ENCODE data around the gene PIK3C3. TPM values are rescaled to one million over a fixed set of nuclear protein-coding genes. Genes with fewer than 3 reads are reported as not detected.

Gene PIK3C3
- total and polyA plus RNA-seq, 12 donors, result 24.4 to 87.6 (median 64.3) TPM

DNA sequence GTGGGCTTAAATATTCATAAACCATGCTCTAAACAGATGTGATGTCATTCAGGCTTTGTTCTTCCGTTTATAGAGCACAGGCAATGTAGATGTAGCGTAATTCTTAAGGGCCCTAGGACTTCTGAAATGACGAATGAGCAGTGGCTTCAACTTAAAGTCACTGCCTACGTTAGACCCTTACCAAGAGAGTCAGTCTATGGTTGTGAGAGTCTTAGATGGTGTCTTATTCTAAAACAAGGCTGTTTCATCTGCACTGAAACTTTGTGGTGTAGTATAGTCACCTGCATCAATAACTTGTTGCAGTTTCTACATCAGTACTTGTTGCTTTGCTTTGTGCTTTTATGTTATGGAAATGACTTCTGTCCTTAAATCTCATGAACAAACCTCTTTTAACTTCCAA is 56.0 kb downstream of the PIK3C3 start:
- Histone ChIP-seq H3K36me3 (replicated peaks in 1 of 2) (peaks cover 0 to 17% of the 10 kb centered on the region in 2 donors), H3K4me1 (replicated peaks in 1 of 2) (no peaks in the 10 kb centered on the region), H3K4me3 (no peak overlapping the region), H3K27me3 (no peaks in the 10 kb centered on the region), H3K9me3 (replicated peaks in 1 of 3) (no peaks in the 10 kb centered on the region), H3K27ac (no peak overlapping the region)
- DNase-seq, result no peak
- TF ChIP-seq, protein P1, sequence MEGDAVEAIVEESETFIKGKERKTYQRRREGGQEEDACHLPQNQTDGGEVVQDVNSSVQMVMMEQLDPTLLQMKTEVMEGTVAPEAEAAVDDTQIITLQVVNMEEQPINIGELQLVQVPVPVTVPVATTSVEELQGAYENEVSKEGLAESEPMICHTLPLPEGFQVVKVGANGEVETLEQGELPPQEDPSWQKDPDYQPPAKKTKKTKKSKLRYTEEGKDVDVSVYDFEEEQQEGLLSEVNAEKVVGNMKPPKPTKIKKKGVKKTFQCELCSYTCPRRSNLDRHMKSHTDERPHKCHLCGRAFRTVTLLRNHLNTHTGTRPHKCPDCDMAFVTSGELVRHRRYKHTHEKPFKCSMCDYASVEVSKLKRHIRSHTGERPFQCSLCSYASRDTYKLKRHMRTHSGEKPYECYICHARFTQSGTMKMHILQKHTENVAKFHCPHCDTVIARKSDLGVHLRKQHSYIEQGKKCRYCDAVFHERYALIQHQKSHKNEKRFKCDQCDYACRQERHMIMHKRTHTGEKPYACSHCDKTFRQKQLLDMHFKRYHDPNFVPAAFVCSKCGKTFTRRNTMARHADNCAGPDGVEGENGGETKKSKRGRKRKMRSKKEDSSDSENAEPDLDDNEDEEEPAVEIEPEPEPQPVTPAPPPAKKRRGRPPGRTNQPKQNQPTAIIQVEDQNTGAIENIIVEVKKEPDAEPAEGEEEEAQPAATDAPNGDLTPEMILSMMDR (IDR thresholded peaks at IDR 0.05), result no peak
- no peak for TF ChIP-seq POLR2A (IDR thresholded peaks at IDR 0.05)
- 91 to 95% (median 94%) methylated on average over 4 of the region's 4 CpGs for WGBS, 4 donors
- intact Hi-C loops (cut with DNase I), result no loop called here

DNA sequence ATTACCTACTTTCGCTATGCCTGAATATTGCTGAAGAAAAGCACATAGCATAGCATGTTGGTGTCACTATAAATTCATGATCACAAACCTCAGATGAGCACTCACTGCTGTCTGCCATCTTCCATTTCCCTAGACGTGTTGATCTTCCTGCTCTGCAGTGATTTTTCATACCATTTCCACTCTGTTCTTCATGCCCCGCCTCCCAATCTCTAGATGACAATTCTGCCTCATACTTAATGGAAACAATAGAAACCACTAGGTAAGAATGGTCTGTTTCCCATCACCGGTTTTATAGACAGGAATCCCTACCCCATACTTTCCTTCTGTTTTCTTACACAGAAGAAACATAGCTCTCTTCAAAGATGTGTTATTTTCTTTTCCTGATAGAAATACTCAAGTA is 63.8 kb downstream of the PIK3C3 start:
- no peak for DNase-seq
- Histone ChIP-seq H3K36me3 (replicated peaks in 1 of 2) (peaks cover 0 to 34% of the 10 kb centered on the region in 2 donors), H3K4me3 (no peak overlapping the region), H3K27ac (no peak overlapping the region), H3K4me1 (replicated peaks in 1 of 2) (no peaks in the 10 kb centered on the region), H3K9me3 (replicated peaks in 1 of 3) (no peaks in the 10 kb centered on the region), H3K27me3 (no peaks in the 10 kb centered on the region)
- no peak for TF ChIP-seq POLR2A (IDR thresholded peaks at IDR 0.05)
- TF ChIP-seq, protein P1 (IDR thresholded peaks at IDR 0.05), result no peak
- intact Hi-C loops (cut with DNase I), result no loop called here
- 92 to 96% (median 95%) methylated on average over 4 of the region's 4 CpGs for WGBS, 4 donors

DNA sequence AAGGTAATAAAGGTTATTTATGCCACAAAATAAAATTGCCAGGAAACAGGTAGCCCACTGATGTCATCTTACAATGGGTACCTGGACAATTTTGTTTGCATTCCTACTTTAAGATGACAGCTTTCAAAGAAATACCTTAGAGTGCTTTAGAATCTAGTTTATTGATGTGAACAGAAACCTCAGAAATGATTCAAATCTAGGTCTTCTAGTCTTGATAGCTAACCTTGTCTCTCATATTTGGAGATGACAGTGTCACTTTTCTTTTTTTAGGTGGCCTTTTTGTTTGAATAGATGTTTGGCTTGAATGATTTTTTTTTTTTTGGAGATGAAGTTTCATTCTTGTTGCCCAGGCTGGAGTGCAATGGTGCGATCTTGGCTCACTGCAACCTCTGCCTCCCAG is 69.1 kb downstream of the PIK3C3 start:
- no peaks in the 10 kb centered on the region for H3K27me3 ChIP-seq
- H3K4me1 ChIP-seq (replicated peaks in 1 of 2), result no peaks in the 10 kb centered on the region
- no peak for TF ChIP-seq POLR2A (IDR thresholded peaks at IDR 0.05)
- TF ChIP-seq, protein P1 (IDR thresholded peaks at IDR 0.05), result no peak
- WGBS, 4 donors, result 89 to 100% (median 95%) methylated on average over 1 of the region's 1 CpG
- intact Hi-C loops (cut with DNase I), result no loop called here
- no peak overlapping the region for H3K27ac ChIP-seq
- DNase-seq, result no peak
- H3K36me3 ChIP-seq (replicated peaks in 1 of 2), result peaks cover 0 to 22% of the 10 kb centered on the region in 2 donors
- no peak overlapping the region for H3K4me3 ChIP-seq
- H3K9me3 ChIP-seq (replicated peaks in 1 of 3), result no peaks in the 10 kb centered on the region

DNA sequence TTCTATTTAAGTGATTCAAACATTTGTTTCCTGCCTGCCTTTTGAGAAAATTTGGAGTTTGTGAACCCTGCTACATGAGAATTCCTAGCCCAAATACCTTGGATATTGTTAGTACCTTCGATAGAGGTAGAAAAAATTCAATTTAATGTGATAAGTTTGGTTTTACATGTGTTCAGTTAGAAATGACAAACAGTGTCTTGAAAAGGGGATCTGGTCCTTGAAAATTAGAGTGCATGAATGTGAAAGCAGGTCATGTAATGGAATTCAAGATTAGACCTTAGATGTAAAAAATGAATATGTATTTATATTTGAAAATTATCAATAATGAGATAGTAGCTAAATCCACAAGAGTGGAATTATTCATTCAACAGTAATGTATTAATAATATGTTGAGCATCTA is 70.5 kb downstream of the PIK3C3 start:
- no peak for DNase-seq

More for the DNA sequence above, 70.5 kb downstream of the PIK3C3 start:
- 93 to 100% (median 97%) methylated on average over 1 of the region's 1 CpG for WGBS, 4 donors
- intact Hi-C loops (cut with DNase I), result no loop called here
- no peaks in the 10 kb centered on the region for H3K4me1 ChIP-seq (replicated peaks in 1 of 2)
- no peaks in the 10 kb centered on the region for H3K9me3 ChIP-seq (replicated peaks in 1 of 3)
- H3K27ac ChIP-seq, result no peak overlapping the region
- H3K4me3 ChIP-seq, result no peak overlapping the region
- TF ChIP-seq, protein P1 (IDR thresholded peaks at IDR 0.05), result no peak
- no peak for TF ChIP-seq POLR2A (IDR thresholded peaks at IDR 0.05)
- no peaks in the 10 kb centered on the region for H3K27me3 ChIP-seq
- peaks cover 0 to 19% of the 10 kb centered on the region in 2 donors for H3K36me3 ChIP-seq (replicated peaks in 1 of 2)

Measured in adrenal gland (tissue), 12 donors.